ENCODE measurements around the gene LDLRAD3. TPM values are rescaled to one million over a fixed set of nuclear protein-coding genes. Genes with fewer than 3 reads are reported as not detected.

Gene LDLRAD3
- total RNA-seq, 1 donor from 2014 or later = 21.6 TPM

DNA sequence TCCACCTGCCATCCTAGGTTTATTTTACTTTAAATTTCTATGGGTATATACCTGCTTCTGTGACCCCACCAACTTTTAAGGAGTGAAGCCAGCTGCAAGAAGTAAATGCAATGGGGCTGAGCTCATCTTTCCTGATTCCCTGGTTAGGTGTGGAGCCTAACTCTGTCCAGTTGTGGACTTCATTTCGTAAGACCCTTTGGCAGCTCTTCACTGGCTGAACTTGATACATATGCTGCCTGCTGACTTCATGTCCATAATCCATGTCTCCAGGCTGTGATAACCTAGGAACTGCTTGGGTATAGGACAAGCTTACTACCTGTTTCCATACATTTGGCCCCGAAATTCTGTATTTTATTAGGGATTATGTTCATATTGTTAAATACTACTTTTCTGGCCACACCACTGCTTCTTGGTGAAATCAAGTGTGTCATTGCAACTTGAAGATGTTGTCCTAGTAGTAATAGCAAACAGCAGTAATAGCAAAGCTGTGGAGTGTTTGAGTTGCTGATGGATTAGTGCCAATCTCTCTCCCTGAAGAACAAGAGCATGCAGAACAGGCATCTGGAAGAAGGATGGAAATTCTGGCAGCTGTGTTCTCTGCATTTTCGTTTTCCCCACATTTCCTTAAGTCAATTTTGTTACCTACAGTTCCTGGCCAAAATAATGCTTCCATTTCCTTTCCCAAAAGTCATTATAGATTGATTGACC is 31.2 kb downstream of the LDLRAD3 start:
- Histone ChIP-seq H3K36me3 (no peaks in the 10 kb centered on the region), H3K9me3 (no peaks in the 10 kb centered on the region), H3K4me1 (no peaks in the 10 kb centered on the region), H3K27ac (no peak overlapping the region), H3K27me3 (no peaks in the 10 kb centered on the region), H3K4me3 (no peak overlapping the region)
- no peak for DNase-seq (ENCODE audit: low spot score in 2 of 2)
- TF ChIP-seq CTCF (IDR thresholded peaks at IDR 0.05) = no peak
- intact Hi-C loops (cut with DNase I) = no loop called here

DNA sequence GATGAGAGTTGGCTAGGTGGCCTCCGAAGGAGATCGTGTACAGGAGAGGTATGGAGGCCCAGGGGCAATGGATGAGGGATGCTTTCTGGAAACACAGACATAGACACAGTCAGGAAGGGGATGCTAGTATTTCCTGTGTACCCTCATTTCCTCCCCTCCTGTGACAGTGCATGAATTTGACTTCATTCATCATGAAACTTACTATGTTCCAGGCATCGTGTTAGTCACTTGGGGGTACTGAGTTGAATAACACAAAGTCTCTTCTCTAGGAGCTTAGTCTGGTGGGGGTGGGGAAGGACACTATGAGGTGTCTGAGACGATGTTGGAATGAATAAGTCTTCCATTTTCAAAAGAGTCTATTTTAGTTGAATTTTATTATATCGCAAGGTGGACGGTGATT is 32.6 kb downstream of the LDLRAD3 start:
- no peak for DNase-seq (ENCODE audit: low spot score in 2 of 2)
- TF ChIP-seq CTCF (IDR thresholded peaks at IDR 0.05) = no peak
- Histone ChIP-seq H3K27me3 (no peaks in the 10 kb centered on the region), H3K4me1 (peaks cover 0 to 6% of the 10 kb centered on the region in 2 donors), H3K4me3 (no peak overlapping the region), H3K9me3 (no peaks in the 10 kb centered on the region), H3K36me3 (no peaks in the 10 kb centered on the region), H3K27ac (no peak overlapping the region)
- intact Hi-C loops (cut with DNase I) = no loop called here

- Histone ChIP-seq H3K4me3 (no peak overlapping the region), H3K36me3 (no peaks in the 10 kb centered on the region), H3K27ac (no peak overlapping the region), H3K9me3 (no peaks in the 10 kb centered on the region), H3K4me1 (peaks cover 0 to 16% of the 10 kb centered on the region in 2 donors), H3K27me3 (no peaks in the 10 kb centered on the region)
- no peak for TF ChIP-seq CTCF (IDR thresholded peaks at IDR 0.05)
- no peak for DNase-seq (ENCODE audit: low spot score in 2 of 2)
- intact Hi-C loops (cut with DNase I) = no loop called here
Observed at GRCh38 chr11:35978183-35978582, 34.3 kb downstream of the LDLRAD3 start.

DNA sequence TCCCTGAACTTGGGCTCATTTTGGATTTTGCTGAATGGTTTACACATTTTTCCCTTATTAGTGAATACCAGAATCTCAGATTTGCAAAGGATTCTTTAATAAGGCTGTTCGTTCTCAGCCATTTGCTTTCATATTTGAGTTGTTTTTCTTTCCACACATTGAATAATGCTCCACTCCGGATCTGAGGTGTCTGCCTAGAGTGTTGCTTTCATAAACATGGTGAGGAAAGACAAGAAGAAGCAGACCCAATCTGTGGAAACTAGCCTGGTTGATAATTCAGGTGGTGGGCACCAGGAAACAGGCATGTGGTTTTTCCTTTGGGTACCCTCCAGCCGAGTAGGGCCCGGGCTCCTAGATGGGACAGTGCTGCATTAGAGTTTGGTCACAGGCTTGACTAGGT is 35.0 kb downstream of the LDLRAD3 start:
- no peaks in the 10 kb centered on the region for H3K36me3 ChIP-seq
- H3K27me3 ChIP-seq = no peaks in the 10 kb centered on the region
- H3K4me1 ChIP-seq = peaks cover 0 to 16% of the 10 kb centered on the region in 2 donors
- H3K9me3 ChIP-seq = no peaks in the 10 kb centered on the region
- TF ChIP-seq CTCF (IDR thresholded peaks at IDR 0.05) = no peak
- no peak overlapping the region for H3K4me3 ChIP-seq
- H3K27ac ChIP-seq = no peak overlapping the region
- DNase-seq (ENCODE audit: low spot score in 2 of 2) = no peak
- intact Hi-C loops (cut with DNase I) = no loop called here

- DNase-seq (ENCODE audit: low spot score in 2 of 2) = no peak
- Histone ChIP-seq H3K27ac (peak overlapping the region; percentile 11 to 30), H3K27me3 (no peaks in the 10 kb centered on the region), H3K36me3 (no peaks in the 10 kb centered on the region), H3K4me3 (no peak overlapping the region), H3K9me3 (no peaks in the 10 kb centered on the region), H3K4me1 (peaks cover 0 to 16% of the 10 kb centered on the region in 2 donors)
- intact Hi-C loops (cut with DNase I) = no loop called here
- TF ChIP-seq CTCF (IDR thresholded peaks at IDR 0.05) = no peak
Observed at GRCh38 chr11:35980686-35981390, 37.0 kb downstream of the LDLRAD3 start.
